H1 (cell line): ENCODE measurements around the gene FARS2. TPM values are rescaled to one million over a fixed set of nuclear protein-coding genes. Genes with fewer than 3 reads are reported as not detected.

Source experiments
- CTCF ChIA-PET: fragments of 300-600 bp; sonication (Branson Sonifier 250); formaldehyde crosslinking; loops from one replicate; lab custom pipeline; 2021; ENCODE audit not compliant: partially characterized antibody; lab: Charles Lee
- POLR2A ChIA-PET: fragments of 300-600 bp; sonication (Branson Sonifier 250); formaldehyde crosslinking; loops from one replicate; lab custom pipeline; 2021; ENCODE audit warnings: inconsistent platforms; ENCODE audit not compliant: partially characterized antibody; lab: Charles Lee
- DNase-seq, 2 experiments: peaks; one replicate each; pipeline versions ENCODE4 v3.0.0 to v3.0.0-alpha.2; 2010 to 2022; ENCODE audit warnings: low spot score in 2 of 2, low read depth in 1 of 2, mixed read lengths in 1 of 2
- FAIRE-seq: peaks from 2 replicates; lab custom pipeline; 2011; peaks lifted over from hg19 to GRCh38; lab: Jason Lieb, UNC
- H2AFZ ChIP-seq: 2 replicates; pipeline ENCODE4 v1.8.1; 2012; ENCODE audit warnings: low read length, inconsistent platforms
- H2AK5ac ChIP-seq: 2 replicates; pipeline ENCODE4 v1.6.1; 2013; ENCODE audit warnings: low read depth, low read length
- H2BK120ac ChIP-seq: replicated peaks from 2 replicates; pipeline ENCODE3; 2013; ENCODE audit warnings: low read depth, low read length, inconsistent platforms
- H2BK12ac ChIP-seq: 2 replicates; pipeline ENCODE4 v1.6.1; 2013; ENCODE audit warnings: low read depth, low read length
- H2BK15ac ChIP-seq: 2 replicates; pipeline ENCODE4 v1.6.1; 2013; ENCODE audit warnings: low read length
- H2BK20ac ChIP-seq: 2 replicates; pipeline ENCODE4 v1.6.1; 2013; ENCODE audit warnings: low read length
- H2BK5ac ChIP-seq: 2 replicates; pipeline ENCODE4 v1.6.1; 2013; ENCODE audit warnings: low read depth, low read length
- H3K14ac ChIP-seq: 2 replicates; pipeline ENCODE4 v1.6.1; 2013; ENCODE audit warnings: inconsistent platforms; ENCODE audit not compliant: insufficient read length
- H3K18ac ChIP-seq: 2 replicates; pipeline ENCODE4 v1.6.1; 2013; ENCODE audit warnings: low read length; ENCODE audit errors: extremely low read depth
- H3K23ac ChIP-seq: 2 replicates; pipeline ENCODE4 v1.6.1; 2013; ENCODE audit warnings: inconsistent platforms; ENCODE audit not compliant: insufficient read length
- H3K23me2 ChIP-seq: 2 replicates; pipeline ENCODE4 v1.6.1; 2013; ENCODE audit warnings: low read depth, low read length
- H3K27ac ChIP-seq: 2 replicates; pipeline ENCODE4 v1.6.1; 2011; ENCODE audit warnings: low read depth, low read length, inconsistent platforms
- H3K27me3 ChIP-seq, 4 experiments: replicated peaks in 1 of 4; 1 replicate in 1 of 4; 2 replicates in 3 of 4; pipeline versions ENCODE4 v1.6.1 to v1.8.1; 2011 to 2013; ENCODE audit warnings: low read length in 3 of 4, mild to moderate bottlenecking in 3 of 4, inconsistent platforms in 2 of 4, mixed read lengths in 2 of 4, moderate library complexity in 1 of 4; ENCODE audit not compliant: control insufficient read depth in 3 of 4, insufficient read depth in 3 of 4; ENCODE audit errors: extremely low read depth in 1 of 4
- H3K36me3 ChIP-seq, 4 experiments: 2 replicates each; pipeline versions ENCODE4 v1.6.1 to v1.8.1; 2011 to 2013; ENCODE audit warnings: mild to moderate bottlenecking in 4 of 4, low read length in 3 of 4, moderate library complexity in 2 of 4, control low read depth in 1 of 4, inconsistent platforms in 1 of 4; ENCODE audit not compliant: insufficient read depth in 4 of 4, control insufficient read depth in 2 of 4
- H3K4ac ChIP-seq: replicated peaks from 2 replicates; pipeline ENCODE3; 2013; ENCODE audit warnings: low read length, low read depth, mixed read lengths, inconsistent platforms; ENCODE audit not compliant: insufficient read length
- H3K4me1 ChIP-seq, 4 experiments: replicated peaks in 1 of 4; 1 replicate in 1 of 4; 2 replicates in 3 of 4; pipeline versions ENCODE4 v1.6.1 to v1.8.1; 2011 to 2013; ENCODE audit warnings: low read length in 3 of 4, inconsistent platforms in 2 of 4, mixed read lengths in 1 of 4; ENCODE audit not compliant: insufficient read depth in 4 of 4, control insufficient read depth in 3 of 4
- H3K4me2 ChIP-seq, 2 experiments: 2 replicates each; pipeline versions ENCODE4 v1.6.1 to v1.8.1; 2011 to 2013; ENCODE audit warnings: low read depth in 2 of 2, low read length in 2 of 2, control low read depth in 1 of 2, inconsistent platforms in 1 of 2, mild to moderate bottlenecking in 1 of 2; ENCODE audit not compliant: insufficient read depth in 1 of 2
- H3K4me3 ChIP-seq, 4 experiments: fragments of 200-600, 300-600 bp in 1 of 4; sonication (generic), shearing (Covaris generic), sonication (Bioruptor Twin) in 1 of 4; 2 replicates each; pipeline versions ENCODE4 v1.5.1 to v1.8.1; 2011 to 2016; ENCODE audit warnings: low read length in 4 of 4, low read depth in 3 of 4, control low read depth in 2 of 4, inconsistent platforms in 2 of 4, mild to moderate bottlenecking in 2 of 4, mixed read lengths in 1 of 4, moderate library complexity in 1 of 4; ENCODE audit not compliant: insufficient read depth in 2 of 4; ENCODE audit errors: extremely low read depth in 1 of 4
- H3K56ac ChIP-seq: replicated peaks from 2 replicates; pipeline ENCODE3; 2013; ENCODE audit warnings: low read depth, mild to moderate bottlenecking, mixed read lengths, low read length, inconsistent platforms; ENCODE audit not compliant: insufficient read length
- H3K79me1 ChIP-seq: 2 replicates; pipeline ENCODE4 v1.6.1; 2013; ENCODE audit warnings: low read depth, low read length, control low read depth
- H3K79me2 ChIP-seq, 2 experiments: 2 replicates each; pipeline versions ENCODE4 v1.6.1 to v1.8.1; 2012 to 2013; ENCODE audit warnings: low read length in 2 of 2, mild to moderate bottlenecking in 2 of 2, inconsistent platforms in 1 of 2; ENCODE audit not compliant: insufficient read depth in 2 of 2, control insufficient read depth in 1 of 2
- H3K9ac ChIP-seq, 4 experiments: replicated peaks in 1 of 4; 1 replicate in 1 of 4; 2 replicates in 3 of 4; pipeline versions ENCODE4 v1.6.1 to v1.8.1; 2011 to 2013; ENCODE audit warnings: low read depth in 3 of 4, low read length in 3 of 4, control low read depth in 2 of 4, mild to moderate bottlenecking in 2 of 4, moderate library complexity in 2 of 4, inconsistent platforms in 1 of 4; ENCODE audit errors: extremely low read depth in 1 of 4
- H3K9me3 ChIP-seq, 2 experiments: 2 replicates each; pipeline versions ENCODE4 v1.6.1 to v1.8.1; 2012 to 2013; ENCODE audit warnings: mild to moderate bottlenecking in 2 of 2, moderate library complexity in 2 of 2, control low read depth in 1 of 2, inconsistent platforms in 1 of 2, low read depth in 1 of 2, low read length in 1 of 2, mixed read lengths in 1 of 2; ENCODE audit not compliant: insufficient read depth in 2 of 2
- H4K20me1 ChIP-seq, 2 experiments: replicated peaks in 1 of 2; 2 replicates each; pipeline versions ENCODE3 to v1.8.1; 2011 to 2013; ENCODE audit warnings: inconsistent platforms in 2 of 2, low read length in 2 of 2, mild to moderate bottlenecking in 1 of 2; ENCODE audit not compliant: insufficient read depth in 2 of 2, control insufficient read depth in 1 of 2
- H4K5ac ChIP-seq: 2 replicates; pipeline ENCODE4 v1.6.1; 2013; ENCODE audit warnings: low read length, low read depth, mixed read lengths, inconsistent platforms; ENCODE audit not compliant: insufficient read length
- H4K8ac ChIP-seq: 2 replicates; pipeline ENCODE4 v1.8.0; 2013; ENCODE audit warnings: mild to moderate bottlenecking, moderate library complexity, low read length, inconsistent platforms; ENCODE audit not compliant: insufficient read depth; ENCODE audit errors: extremely low read depth
- H4K91ac ChIP-seq: replicated peaks from 2 replicates; pipeline ENCODE3; 2013; ENCODE audit warnings: low read length, mixed read lengths, inconsistent platforms; ENCODE audit not compliant: insufficient read length
- KDM4A ChIP-seq: IDR thresholded peaks from one replicate; pipeline ENCODE4 v1.7.1; 2012; ENCODE audit warnings: low read depth, mild to moderate bottlenecking, moderate library complexity, low read length, inconsistent platforms; ENCODE audit not compliant: severe bottlenecking
- NRF1 ChIP-seq: IDR thresholded peaks from 2 replicates; pipeline ENCODE4 v1.6.1; 2011; ENCODE audit warnings: mild to moderate bottlenecking, low read depth, low read length, improper control_type of control experiment
- SAP30 ChIP-seq: fragments of 300-600 bp; sonication (generic); IDR thresholded peaks from 2 replicates; pipeline ENCODE4 v1.7.1; 2012; ENCODE audit warnings: low read length, moderate library complexity, mild to moderate bottlenecking, inconsistent platforms; ENCODE audit not compliant: insufficient read depth, insufficient replicate concordance
- SP2 ChIP-seq: IDR thresholded peaks from 2 replicates; pipeline ENCODE4 v1.6.1; 2012; ENCODE audit warnings: mild to moderate bottlenecking, low read length, inconsistent platforms
- TCF12 ChIP-seq: IDR thresholded peaks from 2 replicates; pipeline ENCODE4 v1.6.1; 2011; ENCODE audit warnings: low read depth, mild to moderate bottlenecking, low read length
- WGBS, 2 experiments: shearing (Covaris generic) in 1 of 2; methylation state at CpG; one replicate each; pipeline versions ENCODE4 v1.1.6 to v1.1.7; 2013 to 2015; ENCODE audit warnings: low lambda C conversion rate in 2 of 2, mixed read lengths in 2 of 2, inconsistent platforms in 1 of 2, low coverage in 1 of 2, missing lambda C conversion rate in 1 of 2; ENCODE audit not compliant: insufficient replicate concordance in 2 of 2, insufficient coverage in 1 of 2, insufficient read length in 1 of 2; ENCODE audit errors: extremely low coverage in 1 of 2, missing lambda C conversion rate in 1 of 2; 5-methylcytosine and 5-hydroxymethylcytosine counted together
- polyA plus RNA-seq, 7 experiments: library from polyadenylated mRNA; depleted of rRNA in 3 of 7; stranded (reverse) in 5 of 7; unstranded in 2 of 7; fragments of >200 nt in 5 of 7; fragments of 200-250 nt in 2 of 7; gene quantifications; 1 replicate in 5 of 7; 2 replicates in 1 of 7; 4 replicates in 1 of 7; pipeline versions ENCODE4 v1.2.1 to v1.2.3, GENCODE V29; 2011 to 2013; ENCODE audit warnings: missing spikeins in 2 of 7, mixed read lengths in 2 of 7
- total RNA-seq: library from RNA; stranded (reverse); fragmentation: NEBNext Ultra II Directional; extraction: Animal tissue kit (Norgen Biotek cat#: 25700); gene quantifications from 2 replicates; pipeline ENCODE4 v1.2.1, GENCODE V29; 2021

Gene FARS2
- total and polyA plus RNA-seq, 2 of the 8 experiments (the other 6 are each of a cell fraction or from before 2014, with no cell fraction given) = 11.7 to 14.4 TPM

GRCh38 chr6:5294392-5295211 is 33.3 kb downstream of the FARS2 start:
- Histone ChIP-seq H2BK5ac (no peak overlapping the region), H3K23ac (no peak overlapping the region), H4K8ac (no peak overlapping the region), H3K36me3 (no peaks in the 10 kb centered on the region), H3K79me1 (peaks cover 7% of the 10 kb centered on the region), H3K27ac (no peak overlapping the region), H2BK12ac (peak overlapping the region; percentile 28; the same call in 1 of the 2 replicates), H4K5ac (no peak overlapping the region), H3K9ac (no peak overlapping the region), H2BK120ac (no peak overlapping the region), H2BK15ac (no peak overlapping the region), H3K4me1 (peaks cover 0 to 6% (median 2%) of the 10 kb centered on the region in 4 experiments; a peak in 1 of 7 replicates), H3K9me3 (no peaks in the 10 kb centered on the region), H2BK20ac (no peak overlapping the region), H4K20me1 (no peaks in the 10 kb centered on the region), H3K56ac (no peak overlapping the region), H4K91ac (no peak overlapping the region), H2AK5ac (no peak overlapping the region), H3K27me3 (no peaks in the 10 kb centered on the region), H3K14ac (no peak overlapping the region), H3K79me2 (no peaks in the 10 kb centered on the region; a peak in 1 of 4 replicates), H3K4ac (no peak overlapping the region), H3K4me3 (no peak overlapping the region), H3K18ac (no peak overlapping the region), H2AFZ (no peak overlapping the region), H3K23me2 (no peaks in the 10 kb centered on the region; the same call in 1 of the 2 replicates), H3K4me2 (no peak overlapping the region)
- DNase-seq (no peak), FAIRE-seq (no peak)
- ChIA-PET CTCF (interaction anchor here (0.8 to 2.3 kb wide), 4 partner anchors 9 to 151 kb away, joined by 3 to 9 read pairs (median 6); no protein-coding TSS in a partner anchor), POLR2A (interaction anchor here (1.1 kb wide), 2 partner anchors 11 to 35 kb away, joined by 3 to 4 read pairs; no protein-coding TSS in a partner anchor)
- 96% methylated on average over 11 of the region's 11 CpGs; no CpG with 5 or more reads in 1 of the 2 experiments for WGBS, 2 experiments
- TF ChIP-seq KDM4A (no peak), TCF12 (no peak), SAP30 (no peak), SP2 (no peak), NRF1 (no peak)
